ENCODE data around the gene GNA14.

The GNA14 gene

GRCh38 chr9:77547106-77547730 lies 100.9 kb downstream of the GNA14 start:
- H3K9me3 ChIP-seq = peaks cover 0 to 3% (median 0%) of the 10 kb centered on the region in 3 donors
- H3K27me3 ChIP-seq = no peaks in the 10 kb centered on the region
- no peaks in the 10 kb centered on the region for H3K4me1 ChIP-seq
- no peaks in the 10 kb centered on the region for H3K36me3 ChIP-seq
- intact Hi-C loops (cut with DNase I; ENCODE audit: low total_unique reads) = no loop called here
- no peak overlapping the region for H3K27ac ChIP-seq
- no peak overlapping the region for H3K4me3 ChIP-seq
- DNase-seq = no peak
- TF ChIP-seq CTCF (IDR thresholded peaks at IDR 0.05) = no peak

GRCh38 chr9:77546376-77546950 lies 101.7 kb downstream of the GNA14 start:
- no peaks in the 10 kb centered on the region for H3K27me3 ChIP-seq
- no peak overlapping the region for H3K27ac ChIP-seq
- intact Hi-C loops (cut with DNase I; ENCODE audit: low total_unique reads) = no loop called here
- H3K9me3 ChIP-seq = peaks cover 0 to 9% (median 0%) of the 10 kb centered on the region in 3 donors
- no peak for TF ChIP-seq CTCF (IDR thresholded peaks at IDR 0.05)
- no peak overlapping the region for H3K4me3 ChIP-seq
- no peaks in the 10 kb centered on the region for H3K36me3 ChIP-seq
- no peaks in the 10 kb centered on the region for H3K4me1 ChIP-seq
- DNase-seq = no peak

GRCh38 chr9:77544546-77544945 lies 103.6 kb downstream of the GNA14 start:
- intact Hi-C loops (cut with DNase I; ENCODE audit: low total_unique reads) = no loop called here

GRCh38 chr9:77543131-77543822 lies 104.8 kb downstream of the GNA14 start:
- intact Hi-C loops (cut with DNase I; ENCODE audit: low total_unique reads) = no loop called here
- H3K27me3 ChIP-seq = no peaks in the 10 kb centered on the region
- H3K27ac ChIP-seq = no peak overlapping the region
- H3K4me3 ChIP-seq = no peak overlapping the region
- DNase-seq = no peak
- H3K36me3 ChIP-seq = no peaks in the 10 kb centered on the region
- no peak for TF ChIP-seq CTCF (IDR thresholded peaks at IDR 0.05)
- no peaks in the 10 kb centered on the region for H3K4me1 ChIP-seq
- H3K9me3 ChIP-seq = peaks cover 0 to 20% (median 8%) of the 10 kb centered on the region in 3 donors

More at GRCh38 chr9:77544546-77544945, 103.6 kb downstream of the GNA14 start:
- no peak for DNase-seq
- no peak for TF ChIP-seq CTCF (IDR thresholded peaks at IDR 0.05)
- Histone ChIP-seq H3K4me1 (no peaks in the 10 kb centered on the region), H3K9me3 (peaks cover 0 to 20% (median 8%) of the 10 kb centered on the region in 3 donors), H3K4me3 (no peak overlapping the region), H3K36me3 (no peaks in the 10 kb centered on the region), H3K27me3 (no peaks in the 10 kb centered on the region), H3K27ac (no peak overlapping the region)

GRCh38 chr9:77541600-77541999 lies 106.5 kb downstream of the GNA14 start:
- Histone ChIP-seq H3K4me1 (no peaks in the 10 kb centered on the region), H3K36me3 (no peaks in the 10 kb centered on the region), H3K4me3 (no peak overlapping the region), H3K27ac (no peak overlapping the region), H3K9me3 (peaks cover 0 to 20% (median 8%) of the 10 kb centered on the region in 3 donors), H3K27me3 (no peaks in the 10 kb centered on the region)
- TF ChIP-seq CTCF (IDR thresholded peaks at IDR 0.05) = no peak
- no peak for DNase-seq
- intact Hi-C loops (cut with DNase I; ENCODE audit: low total_unique reads) = no loop called here

All from tibial artery (tissue), 4 donors.